CD4-positive, alpha-beta T cell treated with Interleukin-17A for 4 hours (primary cell): ENCODE results near the gene ZPBP2.

Experiments
- DNase-seq: peaks from one replicate; pipeline ENCODE4 v3.0.0-alpha.2; 2020; ENCODE audit warnings: mixed read lengths

The ZPBP2 gene

GRCh38 chr17:39915559-39915958, 47.6 kb downstream of the ZPBP2 start:
- no peak for DNase-seq

- DNase-seq = no peak
These were observed 48.9 kb downstream of the ZPBP2 start for GRCh38 chr17:39916918-39917317.

GRCh38 chr17:39919087-39919683, 51.2 kb downstream of the ZPBP2 start:
- DNase-seq = no peak

- peak; percentile 21 for DNase-seq
These were observed 52.5 kb downstream of the ZPBP2 start for GRCh38 chr17:39920218-39921210.

GRCh38 chr17:39921323-39921722, 53.3 kb downstream of the ZPBP2 start:
- peak; percentile 29 for DNase-seq

GRCh38 chr17:39922006-39922405, 54.0 kb downstream of the ZPBP2 start:
- no peak for DNase-seq

GRCh38 chr17:39923230-39923629, 55.2 kb downstream of the ZPBP2 start:
- no peak for DNase-seq

- DNase-seq = no peak
These were observed 56.1 kb downstream of the ZPBP2 start for GRCh38 chr17:39923836-39924690.

- DNase-seq = no peak
These were observed 56.7 kb downstream of the ZPBP2 start for GRCh38 chr17:39924691-39925055.

- DNase-seq = no peak
These were observed 57.5 kb downstream of the ZPBP2 start for GRCh38 chr17:39925282-39926134.

- no peak for DNase-seq
These were observed 58.2 kb downstream of the ZPBP2 start for GRCh38 chr17:39926135-39926587.

- DNase-seq = peak; percentile 62
These were observed 58.6 kb downstream of the ZPBP2 start for GRCh38 chr17:39926588-39927100.
